HG02610 (cell line): ENCODE measurements around the gene RECQL5.

Source experiments
- ATAC-seq: cut with Tn5 transposase; IDR thresholded peaks from one replicate; pipeline ENCODE4 v1.9.1; 2021; ENCODE audit warnings: mild to moderate bottlenecking, moderate library complexity; ENCODE audit not compliant: unreplicated experiment

The RECQL5 gene

DNA sequence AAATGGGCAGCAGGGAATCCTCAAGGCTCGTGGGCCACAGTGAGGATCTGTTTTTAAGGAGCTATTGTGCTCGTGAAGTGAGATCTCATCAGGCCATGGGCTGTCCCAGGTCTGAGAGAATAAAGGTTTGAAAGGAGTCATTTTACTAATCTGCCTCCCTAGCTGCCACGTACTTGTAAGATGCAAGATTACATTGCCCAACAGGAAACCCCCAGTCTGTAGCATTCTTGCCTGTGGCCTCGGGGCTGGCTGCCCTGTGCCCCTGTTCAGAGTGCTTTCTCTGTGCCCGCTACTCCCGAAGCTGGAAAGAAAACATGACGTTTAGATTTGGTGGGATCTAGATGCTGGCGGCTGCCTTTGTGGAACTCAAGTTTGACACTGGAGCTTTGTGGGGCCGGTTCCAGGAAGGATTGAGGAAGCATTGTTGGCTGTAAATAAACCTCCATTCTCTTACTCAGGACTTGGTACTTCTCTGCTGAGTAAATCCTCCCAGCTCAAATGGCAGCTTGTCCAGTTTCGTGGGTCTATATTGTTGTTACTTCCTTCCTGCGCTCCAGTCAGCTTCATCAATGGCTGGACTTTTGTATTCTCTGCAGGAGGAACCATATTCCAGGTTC, 21.4 kb upstream of the RECQL5 start:
- ATAC-seq = no peak

- no peak for ATAC-seq
These were observed 18.5 kb upstream of the RECQL5 start for GRCh38 chr17:75685499-75685898.

- no peak for ATAC-seq
These were observed 18.0 kb upstream of the RECQL5 start for GRCh38 chr17:75684924-75685323.

GRCh38 chr17:75684249-75684648, 17.3 kb upstream of the RECQL5 start:
- no peak for ATAC-seq

- ATAC-seq = no peak
These were observed 16.6 kb upstream of the RECQL5 start for GRCh38 chr17:75683583-75683982.

- no peak for ATAC-seq
These were observed 14.3 kb upstream of the RECQL5 start for GRCh38 chr17:75681289-75681688.

GRCh38 chr17:75680431-75680830, 13.5 kb upstream of the RECQL5 start:
- no peak for ATAC-seq

- ATAC-seq = no peak
These were observed 12.8 kb upstream of the RECQL5 start for GRCh38 chr17:75679706-75680211.

GRCh38 chr17:75676461-75676860, 9.5 kb upstream of the RECQL5 start:
- ATAC-seq = no peak

GRCh38 chr17:75673487-75673886, 6.5 kb upstream of the RECQL5 start:
- ATAC-seq = no peak

- ATAC-seq = no peak
These were observed 5.1 kb upstream of the RECQL5 start for GRCh38 chr17:75672011-75672410.

DNA sequence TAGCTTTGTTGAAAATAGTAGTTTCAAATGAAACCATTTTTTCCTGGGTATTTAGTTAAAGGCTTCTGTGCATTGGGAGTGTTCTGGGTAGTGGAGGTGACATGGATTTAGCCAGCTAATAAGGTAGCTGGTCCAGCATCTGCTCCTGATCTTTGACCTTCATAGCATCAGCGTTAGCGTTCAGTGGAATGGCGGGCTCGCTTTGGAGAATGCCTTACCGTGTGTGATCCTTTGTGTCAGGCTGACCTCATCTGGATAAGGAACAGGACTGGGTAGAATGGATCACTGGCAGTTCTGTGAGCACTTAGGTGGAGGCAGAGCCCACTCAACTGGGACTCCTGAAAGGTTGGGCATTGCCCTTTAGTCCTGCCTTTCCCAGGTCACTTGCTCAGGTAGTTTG, 3.9 kb upstream of the RECQL5 start:
- ATAC-seq = no peak

GRCh38 chr17:75668489-75668888, 1.5 kb upstream of the RECQL5 start:
- no peak for ATAC-seq

- no peak for ATAC-seq
These were observed 871 bp upstream of the RECQL5 start for GRCh38 chr17:75667825-75668224.

DNA sequence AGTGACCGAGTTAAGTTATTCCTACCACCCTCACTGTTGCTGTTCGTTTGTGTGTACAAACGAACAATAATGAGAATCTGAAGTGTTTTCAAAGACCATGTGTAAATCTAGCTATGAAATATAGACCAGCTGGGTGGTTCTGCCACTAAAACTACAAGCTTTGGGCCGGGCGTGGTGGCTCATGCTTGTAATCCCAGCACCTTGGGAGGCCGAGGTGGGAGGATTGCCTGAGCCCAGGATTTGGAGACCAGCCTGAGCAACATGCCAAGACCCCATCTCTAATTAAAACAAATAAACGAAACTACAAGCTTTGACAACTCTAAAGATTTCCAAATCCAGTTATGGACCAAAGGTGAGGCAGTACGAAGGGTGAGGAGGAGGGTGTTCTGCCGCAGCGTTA, 973 bp downstream of the RECQL5 start:
- no peak for ATAC-seq

- ATAC-seq = peak; percentile 77
These were observed 2.8 kb downstream of the RECQL5 start for GRCh38 chr17:75664099-75664549.

GRCh38 chr17:75662511-75662910, 4.4 kb downstream of the RECQL5 start:
- no peak for ATAC-seq

GRCh38 chr17:75661531-75661930, 5.4 kb downstream of the RECQL5 start:
- ATAC-seq = no peak

DNA sequence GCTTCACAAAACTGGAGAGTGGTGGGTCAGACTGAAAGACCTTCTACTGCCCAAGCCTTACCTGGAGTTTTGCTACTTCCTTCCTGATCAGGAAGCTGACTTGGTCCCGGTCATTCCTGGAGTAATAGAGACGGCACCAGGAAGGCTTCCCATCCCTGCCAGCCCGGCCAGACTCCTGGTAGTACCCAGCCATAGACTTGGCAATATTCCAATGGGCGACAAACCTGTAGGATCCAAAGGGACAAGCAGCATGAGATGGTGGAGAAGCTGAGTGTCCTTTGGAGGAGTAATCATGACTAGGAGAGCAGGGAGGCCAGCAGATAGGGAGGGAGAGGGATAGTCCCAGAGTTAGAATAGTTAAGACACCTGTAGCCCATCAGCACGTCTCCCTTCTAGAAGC, 8.7 kb downstream of the RECQL5 start:
- no peak for ATAC-seq

GRCh38 chr17:75654176-75654575, 12.8 kb downstream of the RECQL5 start:
- ATAC-seq = no peak

DNA sequence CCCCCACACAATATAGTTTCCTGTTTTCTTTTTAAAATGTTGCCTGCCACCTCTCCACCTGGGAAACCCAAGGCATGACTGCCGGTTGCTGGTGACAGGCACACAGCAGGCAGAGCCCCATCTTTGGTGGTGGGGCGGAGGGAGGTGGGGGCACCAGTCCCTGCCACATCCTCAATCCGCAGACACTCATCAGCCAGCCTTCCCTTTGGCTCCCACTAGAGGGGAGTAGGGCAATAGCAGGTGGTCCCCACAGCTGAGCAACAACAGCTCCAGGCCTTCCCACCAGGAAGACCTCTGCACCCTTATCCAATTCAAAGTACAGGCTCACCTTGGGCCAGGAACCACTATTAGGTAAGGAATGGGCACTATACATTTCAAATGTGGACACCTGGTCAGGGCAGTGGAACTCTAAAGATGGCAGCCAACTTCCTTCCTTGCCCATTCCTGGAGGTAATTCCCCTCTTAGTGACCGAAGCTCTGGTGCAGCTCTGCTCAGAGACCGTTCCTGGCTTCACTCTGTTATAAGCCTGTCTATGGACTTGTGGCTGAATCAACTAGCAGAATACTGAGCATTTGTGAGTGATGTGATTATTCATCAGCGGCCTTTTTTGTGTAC, 13.9 kb downstream of the RECQL5 start:
- ATAC-seq = no peak

DNA sequence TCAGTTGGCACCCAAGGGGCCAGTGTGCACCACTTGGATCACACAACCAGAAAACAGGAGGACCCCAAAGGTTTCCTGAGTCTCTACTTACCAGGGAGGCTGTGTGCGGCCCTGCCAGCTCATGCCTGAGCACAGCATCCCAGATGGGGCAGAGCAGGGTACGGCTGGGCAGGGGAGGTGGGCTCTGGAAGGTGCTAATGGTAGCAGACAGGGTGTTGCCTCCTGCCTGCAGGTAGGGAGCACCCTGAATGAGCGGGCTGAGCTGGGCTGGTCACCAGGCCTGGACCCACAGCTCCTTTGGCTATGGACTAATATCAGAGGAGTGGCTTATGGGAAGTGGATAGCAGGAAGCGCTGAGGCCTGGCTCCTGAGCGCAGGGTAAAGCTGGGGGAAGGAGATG, 14.6 kb downstream of the RECQL5 start:
- ATAC-seq = no peak

GRCh38 chr17:75650874-75651273, 16.1 kb downstream of the RECQL5 start:
- ATAC-seq = no peak
